Effector CD8-positive, alpha-beta T cell (primary cell): ENCODE data around the gene RSPH3.
"Not testable (repeated sequence)": the region's sequence is repeated elsewhere in the genome, so short reads cannot be mapped to it uniquely, and the experiment has no call there.

Experiments
- DNase-seq: peaks from one replicate; lab custom pipeline; 2025; lab: John Stamatoyannopoulos, UW

The RSPH3 gene

GRCh38 chr6:158972241-158973233 is 27.5 kb downstream of the RSPH3 start:
- DNase-seq, result no peak

GRCh38 chr6:158970640-158971275 is 29.2 kb downstream of the RSPH3 start:
- no peak for DNase-seq

- no peak for DNase-seq
Observed at GRCh38 chr6:158969148-158969547, 30.9 kb downstream of the RSPH3 start.

- DNase-seq, result no peak
Observed at GRCh38 chr6:158963020-158963808, 36.8 kb downstream of the RSPH3 start.

GRCh38 chr6:158962371-158962770 is 37.6 kb downstream of the RSPH3 start:
- DNase-seq, result no peak

GRCh38 chr6:158960026-158960425 is 40.0 kb downstream of the RSPH3 start:
- DNase-seq, result no peak

GRCh38 chr6:158959552-158959951 is 40.5 kb downstream of the RSPH3 start:
- no peak for DNase-seq

GRCh38 chr6:158958504-158959386 is 41.3 kb downstream of the RSPH3 start:
- no peak for DNase-seq

- no peak for DNase-seq
Observed at GRCh38 chr6:158955255-158955654, 44.7 kb downstream of the RSPH3 start.

GRCh38 chr6:158954753-158955152 is 45.2 kb downstream of the RSPH3 start:
- no peak for DNase-seq

GRCh38 chr6:158952011-158952410 is 48.0 kb downstream of the RSPH3 start:
- DNase-seq, result not testable (repeated sequence)

- DNase-seq, result not testable (repeated sequence)
Observed at GRCh38 chr6:158951565-158951964, 48.4 kb downstream of the RSPH3 start.

- no peak for DNase-seq
Observed at GRCh38 chr6:158947284-158947683, 52.7 kb downstream of the RSPH3 start.

GRCh38 chr6:158943380-158944032 is 56.5 kb downstream of the RSPH3 start:
- no peak for DNase-seq

- no peak for DNase-seq
Observed at GRCh38 chr6:158942349-158942748, 57.7 kb downstream of the RSPH3 start.

- no peak for DNase-seq
Observed at GRCh38 chr6:158941246-158941645, 58.8 kb downstream of the RSPH3 start.

GRCh38 chr6:158939255-158940159 is 60.5 kb downstream of the RSPH3 start:
- no peak for DNase-seq

- DNase-seq, result no peak
Observed at GRCh38 chr6:158938811-158939254, 61.2 kb downstream of the RSPH3 start.

- no peak for DNase-seq
Observed at GRCh38 chr6:158938220-158938619, 61.8 kb downstream of the RSPH3 start.

GRCh38 chr6:158934157-158934556 is 65.8 kb downstream of the RSPH3 start:
- no peak for DNase-seq
